GM23338 (cell line): Measurements from ENCODE around the gene APOL4. TPM values are rescaled to one million over a fixed set of nuclear protein-coding genes. Genes with fewer than 3 reads are reported as not detected.

Source experiments
- ATAC-seq: fragments of 200-7000 bp; cut with Tn5 transposase; 3 replicates; pipeline ENCODE4 v1.9.1; 2020
- DNase-seq: peaks from one replicate; pipeline ENCODE4 v3.0.0-alpha.2; 2015; ENCODE audit warnings: low spot score
- H2AFZ ChIP-seq: fragments of 200-600 bp; sonication (generic); 2 replicates; pipeline ENCODE4 v1.8.0; 2016; ENCODE audit warnings: antibody characterized with exemption, mild to moderate bottlenecking, moderate library complexity
- H3F3A ChIP-seq: fragments of 200-600 bp; sonication (generic); replicated peaks from 2 replicates; pipeline ENCODE4 v1.8.0; 2017; ENCODE audit warnings: antibody characterized with exemption, mixed run types, low read depth
- H3K27ac ChIP-seq: fragments of 200-600 bp; sonication (generic); 2 replicates; pipeline ENCODE4 v1.6.1; 2016; ENCODE audit warnings: low read depth
- H3K27me3 ChIP-seq: fragments of 200-600 bp; sonication (generic); 2 replicates; pipeline ENCODE4 v1.8.0; 2016; ENCODE audit warnings: mild to moderate bottlenecking, mixed run types, moderate library complexity; ENCODE audit not compliant: insufficient read depth
- H3K36me3 ChIP-seq: fragments of 200-600 bp; sonication (generic); 2 replicates; pipeline ENCODE4 v1.8.0; 2016; ENCODE audit warnings: mild to moderate bottlenecking; ENCODE audit not compliant: insufficient read depth
- H3K4me1 ChIP-seq: fragments of 200-600 bp; sonication (generic); 2 replicates; pipeline ENCODE4 v1.8.0; 2016; ENCODE audit warnings: mild to moderate bottlenecking, moderate library complexity; ENCODE audit not compliant: insufficient read depth
- H3K4me2 ChIP-seq: fragments of 200-600 bp; sonication (generic); 2 replicates; pipeline ENCODE4 v1.7.1; 2017; ENCODE audit warnings: mixed run types
- H3K4me3 ChIP-seq: fragments of 200-600 bp; sonication (generic); 2 replicates; pipeline ENCODE4 v1.6.1; 2016; ENCODE audit warnings: mixed run types
- H3K79me2 ChIP-seq: fragments of 200-600 bp; sonication (generic); replicated peaks from 2 replicates; pipeline ENCODE4 v1.8.0; 2017; ENCODE audit warnings: mild to moderate bottlenecking; ENCODE audit not compliant: insufficient read depth
- H3K9me2 ChIP-seq: fragments of 200-600 bp; sonication (generic); 2 replicates; pipeline ENCODE4 v1.8.0; 2017; ENCODE audit not compliant: insufficient read depth
- H4K20me1 ChIP-seq: fragments of 200-600 bp; sonication (generic); replicated peaks from 2 replicates; pipeline ENCODE4 v1.8.0; 2017; ENCODE audit warnings: mild to moderate bottlenecking; ENCODE audit not compliant: insufficient read depth
- H3K27ac Mint-ChIP-seq: 2 replicates; pipeline ENCODE4 v1.8.0; 2020; ENCODE audit warnings: inconsistent platforms, mild to moderate bottlenecking, moderate library complexity, mixed read lengths
- H3K27me3 Mint-ChIP-seq: 3 replicates; pipeline ENCODE4 v1.8.0; 2022; ENCODE audit warnings: low read depth, mild to moderate bottlenecking, moderate library complexity, mixed read lengths, inconsistent platforms; ENCODE audit not compliant: insufficient read depth, poor library complexity
- H3K36me3 Mint-ChIP-seq: 3 replicates; pipeline ENCODE4 v1.8.0; 2021; ENCODE audit warnings: low read depth, mild to moderate bottlenecking, inconsistent platforms, moderate library complexity, mixed read lengths
- H3K4me1 Mint-ChIP-seq: 3 replicates; pipeline ENCODE4 v1.8.0; 2020; ENCODE audit warnings: mild to moderate bottlenecking, inconsistent platforms, mixed read lengths
- H3K4me3 Mint-ChIP-seq: 3 replicates; pipeline ENCODE4 v1.8.0; 2021; ENCODE audit warnings: moderate library complexity, mild to moderate bottlenecking, inconsistent platforms, mixed read lengths
- H3K9me3 Mint-ChIP-seq: 3 replicates; pipeline ENCODE4 v1.8.0; 2020; ENCODE audit warnings: moderate library complexity, mild to moderate bottlenecking, inconsistent platforms, mixed read lengths
- CREB1 ChIP-seq: fragments of 250-450 bp; sonication (Bioruptor Pico); IDR thresholded peaks from 2 replicates; pipeline ENCODE4 v1.5.0; 2020; ENCODE audit warnings: low read depth, mild to moderate bottlenecking, moderate library complexity
- ETS1 ChIP-seq: IDR thresholded peaks from 2 replicates; pipeline ENCODE4 v1.6.1; 2016; ENCODE audit warnings: antibody characterized with exemption
- EZH2 ChIP-seq: fragments of 200-600 bp; sonication (generic); IDR thresholded peaks from one replicate; pipeline ENCODE4 v1.8.0; 2017; ENCODE audit warnings: antibody characterized with exemption, mild to moderate bottlenecking, low read depth; ENCODE audit not compliant: unreplicated experiment
- EZH2phosphoT487 ChIP-seq: fragments of 200-600 bp; sonication (generic); IDR thresholded peaks from one replicate; pipeline ENCODE4 v1.8.1; 2018; ENCODE audit warnings: antibody characterized with exemption; ENCODE audit not compliant: unreplicated experiment
- JUNB ChIP-seq: IDR thresholded peaks from one replicate; pipeline ENCODE4 v1.6.1; 2016; ENCODE audit warnings: antibody characterized with exemption; ENCODE audit not compliant: unreplicated experiment
- NANOG ChIP-seq: IDR thresholded peaks from 2 replicates; pipeline ENCODE4 v1.6.1; 2016; ENCODE audit warnings: antibody characterized with exemption, borderline replicate concordance
- POLR2AphosphoS5 ChIP-seq: IDR thresholded peaks from 2 replicates; pipeline ENCODE4 v1.6.1; 2016; ENCODE audit warnings: antibody characterized with exemption, low read depth
- REST ChIP-seq: IDR thresholded peaks from one replicate; pipeline ENCODE4 v1.6.1; 2018; ENCODE audit warnings: antibody characterized with exemption; ENCODE audit not compliant: unreplicated experiment
- STAT1 ChIP-seq: IDR thresholded peaks from one replicate; pipeline ENCODE4 v1.6.1; 2016; ENCODE audit warnings: antibody characterized with exemption; ENCODE audit not compliant: unreplicated experiment
- ZNF114 ChIP-seq: fragments of 250-450 bp; sonication (Bioruptor Pico); IDR thresholded peaks from 2 replicates; pipeline ENCODE4 v1.5.0; 2020; ENCODE audit warnings: mild to moderate bottlenecking, moderate library complexity
- ZNF331 ChIP-seq: fragments of 250-450 bp; sonication (Bioruptor Pico); IDR thresholded peaks from 2 replicates; pipeline ENCODE4 v1.5.0; 2020; ENCODE audit warnings: low read depth, mild to moderate bottlenecking, moderate library complexity
- polyA plus RNA-seq: library from polyadenylated mRNA; unstranded; fragments of >200 nt; fragmentation: Nextera tagmentation; extraction: Ambion mirVana; gene quantifications from 2 replicates; pipeline ENCODE4 v1.2.1, GENCODE V29; 2016
- total RNA-seq: library from RNA; depleted of rRNA; stranded (reverse); fragments of >200 nt; shearing (Covaris generic); gene quantifications from 2 replicates; pipeline ENCODE4 v1.2.3, GENCODE V29; 2014
- TF ChIP-seq, protein P1 (sequence below): fragments of 250-450 bp; sonication (Bioruptor Pico); IDR thresholded peaks from 2 replicates; pipeline ENCODE4 v1.5.0; 2020; ENCODE audit warnings: mild to moderate bottlenecking, moderate library complexity
- TF ChIP-seq, protein P2 (sequence below), 2 experiments: fragments of 200-600 bp in 1 of 2; sonication (generic) in 1 of 2; conservative IDR thresholded peaks; 2 replicates each; pipeline versions ENCODE4 v1.5.1 to v1.6.1; 2016 to 2017; ENCODE audit warnings: antibody characterized with exemption in 2 of 2, low read depth in 2 of 2, mild to moderate bottlenecking in 2 of 2, moderate library complexity in 1 of 2

Gene APOL4
- total and polyA plus RNA-seq, 2 experiments from 2014 or later = not detected

GRCh38 chr22:36199001-36199551 is 2.5 kb downstream of the APOL4 start:
- Mint-ChIP-seq H3K36me3 (no peaks in the 10 kb centered on the region; the same call in 2 of the 3 replicates), H3K4me1 (peaks cover 49% of the 10 kb centered on the region), H3K27me3 (peaks cover 17% of the 10 kb centered on the region), H3K4me3 (no peak overlapping the region), H3K9me3 (no peaks in the 10 kb centered on the region), H3K27ac (no peak overlapping the region)
- peaks cover 17% of the 10 kb centered on the region for H3K4me1 ChIP-seq
- no peak for ATAC-seq
- H2AFZ ChIP-seq = no peak overlapping the region
- H3K36me3 ChIP-seq = no peaks in the 10 kb centered on the region
- H3K4me2 ChIP-seq = no peak overlapping the region
- H3K9me2 ChIP-seq = no peaks in the 10 kb centered on the region
- H3K4me3 ChIP-seq = no peak overlapping the region
- H3F3A ChIP-seq = no peaks in the 10 kb centered on the region
- no peaks in the 10 kb centered on the region for H3K27me3 ChIP-seq
- no peaks in the 10 kb centered on the region for H3K79me2 ChIP-seq
- TF ChIP-seq ETS1 (no peak), EZH2phosphoT487 (no peak), ZNF114 (CRISPR knock-in tag) (no peak), JUNB (no peak), POLR2AphosphoS5 (no peak), ZNF331 (CRISPR knock-in tag) (no peak), STAT1 (no peak), REST (no peak), EZH2 (no peak), CREB1 (CRISPR knock-in tag) (no peak), NANOG (no peak)
- TF ChIP-seq, protein P1, sequence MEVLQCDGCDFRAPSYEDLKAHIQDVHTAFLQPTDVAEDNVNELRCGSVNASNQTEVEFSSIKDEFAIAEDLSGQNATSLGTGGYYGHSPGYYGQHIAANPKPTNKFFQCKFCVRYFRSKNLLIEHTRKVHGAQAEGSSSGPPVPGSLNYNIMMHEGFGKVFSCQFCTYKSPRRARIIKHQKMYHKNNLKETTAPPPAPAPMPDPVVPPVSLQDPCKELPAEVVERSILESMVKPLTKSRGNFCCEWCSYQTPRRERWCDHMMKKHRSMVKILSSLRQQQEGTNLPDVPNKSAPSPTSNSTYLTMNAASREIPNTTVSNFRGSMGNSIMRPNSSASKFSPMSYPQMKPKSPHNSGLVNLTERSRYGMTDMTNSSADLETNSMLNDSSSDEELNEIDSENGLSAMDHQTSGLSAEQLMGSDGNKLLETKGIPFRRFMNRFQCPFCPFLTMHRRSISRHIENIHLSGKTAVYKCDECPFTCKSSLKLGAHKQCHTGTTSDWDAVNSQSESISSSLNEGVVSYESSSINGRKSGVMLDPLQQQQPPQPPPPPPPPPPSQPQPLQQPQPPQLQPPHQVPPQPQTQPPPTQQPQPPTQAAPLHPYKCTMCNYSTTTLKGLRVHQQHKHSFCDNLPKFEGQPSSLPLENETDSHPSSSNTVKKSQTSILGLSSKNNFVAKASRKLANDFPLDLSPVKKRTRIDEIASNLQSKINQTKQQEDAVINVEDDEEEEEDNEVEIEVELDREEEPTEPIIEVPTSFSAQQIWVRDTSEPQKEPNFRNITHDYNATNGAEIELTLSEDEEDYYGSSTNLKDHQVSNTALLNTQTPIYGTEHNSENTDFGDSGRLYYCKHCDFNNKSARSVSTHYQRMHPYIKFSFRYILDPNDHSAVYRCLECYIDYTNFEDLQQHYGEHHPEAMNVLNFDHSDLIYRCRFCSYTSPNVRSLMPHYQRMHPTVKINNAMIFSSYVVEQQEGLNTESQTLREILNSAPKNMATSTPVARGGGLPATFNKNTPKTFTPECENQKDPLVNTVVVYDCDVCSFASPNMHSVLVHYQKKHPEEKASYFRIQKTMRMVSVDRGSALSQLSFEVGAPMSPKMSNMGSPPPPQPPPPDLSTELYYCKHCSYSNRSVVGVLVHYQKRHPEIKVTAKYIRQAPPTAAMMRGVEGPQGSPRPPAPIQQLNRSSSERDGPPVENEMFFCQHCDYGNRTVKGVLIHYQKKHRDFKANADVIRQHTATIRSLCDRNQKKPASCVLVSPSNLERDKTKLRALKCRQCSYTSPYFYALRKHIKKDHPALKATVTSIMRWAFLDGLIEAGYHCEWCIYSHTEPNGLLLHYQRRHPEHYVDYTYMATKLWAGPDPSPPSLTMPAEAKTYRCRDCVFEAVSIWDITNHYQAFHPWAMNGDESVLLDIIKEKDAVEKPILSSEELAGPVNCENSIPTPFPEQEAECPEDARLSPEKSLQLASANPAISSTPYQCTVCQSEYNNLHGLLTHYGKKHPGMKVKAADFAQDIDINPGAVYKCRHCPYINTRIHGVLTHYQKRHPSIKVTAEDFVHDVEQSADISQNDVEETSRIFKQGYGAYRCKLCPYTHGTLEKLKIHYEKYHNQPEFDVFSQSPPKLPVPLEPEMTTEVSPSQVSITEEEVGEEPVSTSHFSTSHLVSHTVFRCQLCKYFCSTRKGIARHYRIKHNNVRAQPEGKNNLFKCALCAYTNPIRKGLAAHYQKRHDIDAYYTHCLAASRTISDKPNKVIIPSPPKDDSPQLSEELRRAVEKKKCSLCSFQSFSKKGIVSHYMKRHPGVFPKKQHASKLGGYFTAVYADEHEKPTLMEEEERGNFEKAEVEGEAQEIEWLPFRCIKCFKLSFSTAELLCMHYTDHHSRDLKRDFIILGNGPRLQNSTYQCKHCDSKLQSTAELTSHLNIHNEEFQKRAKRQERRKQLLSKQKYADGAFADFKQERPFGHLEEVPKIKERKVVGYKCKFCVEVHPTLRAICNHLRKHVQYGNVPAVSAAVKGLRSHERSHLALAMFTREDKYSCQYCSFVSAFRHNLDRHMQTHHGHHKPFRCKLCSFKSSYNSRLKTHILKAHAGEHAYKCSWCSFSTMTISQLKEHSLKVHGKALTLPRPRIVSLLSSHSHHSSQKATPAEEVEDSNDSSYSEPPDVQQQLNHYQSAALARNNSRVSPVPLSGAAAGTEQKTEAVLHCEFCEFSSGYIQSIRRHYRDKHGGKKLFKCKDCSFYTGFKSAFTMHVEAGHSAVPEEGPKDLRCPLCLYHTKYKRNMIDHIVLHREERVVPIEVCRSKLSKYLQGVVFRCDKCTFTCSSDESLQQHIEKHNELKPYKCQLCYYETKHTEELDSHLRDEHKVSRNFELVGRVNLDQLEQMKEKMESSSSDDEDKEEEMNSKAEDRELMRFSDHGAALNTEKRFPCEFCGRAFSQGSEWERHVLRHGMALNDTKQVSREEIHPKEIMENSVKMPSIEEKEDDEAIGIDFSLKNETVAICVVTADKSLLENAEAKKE (CRISPR knock-in tag) = no peak
- TF ChIP-seq, protein P2, sequence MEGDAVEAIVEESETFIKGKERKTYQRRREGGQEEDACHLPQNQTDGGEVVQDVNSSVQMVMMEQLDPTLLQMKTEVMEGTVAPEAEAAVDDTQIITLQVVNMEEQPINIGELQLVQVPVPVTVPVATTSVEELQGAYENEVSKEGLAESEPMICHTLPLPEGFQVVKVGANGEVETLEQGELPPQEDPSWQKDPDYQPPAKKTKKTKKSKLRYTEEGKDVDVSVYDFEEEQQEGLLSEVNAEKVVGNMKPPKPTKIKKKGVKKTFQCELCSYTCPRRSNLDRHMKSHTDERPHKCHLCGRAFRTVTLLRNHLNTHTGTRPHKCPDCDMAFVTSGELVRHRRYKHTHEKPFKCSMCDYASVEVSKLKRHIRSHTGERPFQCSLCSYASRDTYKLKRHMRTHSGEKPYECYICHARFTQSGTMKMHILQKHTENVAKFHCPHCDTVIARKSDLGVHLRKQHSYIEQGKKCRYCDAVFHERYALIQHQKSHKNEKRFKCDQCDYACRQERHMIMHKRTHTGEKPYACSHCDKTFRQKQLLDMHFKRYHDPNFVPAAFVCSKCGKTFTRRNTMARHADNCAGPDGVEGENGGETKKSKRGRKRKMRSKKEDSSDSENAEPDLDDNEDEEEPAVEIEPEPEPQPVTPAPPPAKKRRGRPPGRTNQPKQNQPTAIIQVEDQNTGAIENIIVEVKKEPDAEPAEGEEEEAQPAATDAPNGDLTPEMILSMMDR (conservative IDR thresholded peaks at IDR 0.05; ENCODE audit: low read depth in 2 of 2) = no peak
- H3K27ac ChIP-seq = no peak overlapping the region
- H4K20me1 ChIP-seq = no peaks in the 10 kb centered on the region
- DNase-seq = no peak
